Suprapubic skin (tissue), 3 donors: ENCODE measurements around the gene RPS6KA2.

Source experiments
- CTCF ChIP-seq, 2 donors: fragments of 200-600 bp in 1 of 2; fragments of 450-650 bp in 1 of 2; sonication (generic) in 1 of 2; IDR thresholded peaks; one replicate each; pipeline ENCODE4 v1.5.1; 2016 to 2019; ENCODE audit warnings: antibody characterized with exemption in 2 of 2, mild to moderate bottlenecking in 1 of 2, moderate library complexity in 1 of 2
- EP300 ChIP-seq: sonication (generic); formaldehyde crosslinking; IDR thresholded peaks from one replicate; pipeline ENCODE4 v1.6.1; 2017; ENCODE audit warnings: antibody characterized with exemption
- POLR2A ChIP-seq, 2 donors: fragments of 450-650 bp; IDR thresholded peaks; one replicate each; pipeline ENCODE4 v1.6.1; 2017; ENCODE audit warnings: antibody characterized with exemption in 2 of 2, mild to moderate bottlenecking in 2 of 2, moderate library complexity in 2 of 2

- TF ChIP-seq CTCF (IDR thresholded peaks at IDR 0.05), result no peak
- TF ChIP-seq POLR2A (IDR thresholded peaks at IDR 0.05), result no peak
- no peak for TF ChIP-seq EP300
Measured at GRCh38 chr6:166472636-166473035, 154.4 kb downstream of the RPS6KA2 start.
